Right lobe of liver (tissue), 6 donors: ENCODE measurements around the gene HOXB3. TPM values are rescaled to one million over a fixed set of nuclear protein-coding genes. Genes with fewer than 3 reads are reported as not detected.
"Not testable (repeated sequence)": the region's sequence is repeated elsewhere in the genome, so short reads cannot be mapped to it uniquely, and the experiment has no call there.

ENCODE experiments used
- ATAC-seq, 4 donors: fragments of 200-7000 bp; cut with Tn5 transposase; one replicate each; pipeline ENCODE4 v1.9.1; 2020; ENCODE audit warnings: mild to moderate bottlenecking in 4 of 4, moderate library complexity in 4 of 4
- DNase-seq, 3 donors: peaks; one replicate each; pipeline ENCODE4 v3.0.0-alpha.2; 2020
- H3K27ac ChIP-seq, 3 donors: fragments of 200-600 bp; one replicate each; pipeline ENCODE4 v1.8.0; 2022
- H3K27me3 ChIP-seq, 2 donors: fragments of 200-600 bp; one replicate each; pipeline ENCODE4 v1.8.0; 2022
- H3K36me3 ChIP-seq, 4 donors: fragments of 200-600 bp; sonication (generic) in 1 of 4; one replicate each; pipeline versions ENCODE4 v1.5.1 to v1.8.0; 2017 to 2022; ENCODE audit warnings: control low read depth in 1 of 4
- H3K4me1 ChIP-seq, 4 donors: fragments of 200-600 bp; sonication (generic) in 1 of 4; one replicate each; pipeline versions ENCODE4 v1.5.1 to v1.8.0; 2017 to 2022; ENCODE audit warnings: control low read depth in 1 of 4
- H3K4me3 ChIP-seq, 3 donors: fragments of 200-600 bp; one replicate each; pipeline ENCODE4 v1.8.0; 2022
- H3K9me3 ChIP-seq, 4 donors: fragments of 200-600 bp; sonication (generic) in 1 of 4; one replicate each; pipeline versions ENCODE4 v1.5.1 to v1.8.0; 2017 to 2022; ENCODE audit warnings: control low read depth in 1 of 4
- CTCF ChIP-seq, 4 donors: fragments of 200-600 bp in 3 of 4; fragments of 450-650 bp in 1 of 4; IDR thresholded peaks; one replicate each; pipeline versions ENCODE4 v1.5.1 to v1.8.0; 2016 to 2022; ENCODE audit warnings: antibody characterized with exemption in 4 of 4, mild to moderate bottlenecking in 2 of 4
- POLR2A ChIP-seq: fragments of 450-650 bp; IDR thresholded peaks from one replicate; pipeline ENCODE4 v1.6.1; 2017; ENCODE audit warnings: antibody characterized with exemption, mild to moderate bottlenecking
- WGBS: methylation state at CpG from one replicate; pipeline ENCODE4 v1.1.6; 2018; ENCODE audit warnings: low coverage, low lambda C conversion rate; ENCODE audit not compliant: insufficient coverage; ENCODE audit errors: missing lambda C conversion rate; 5-methylcytosine and 5-hydroxymethylcytosine counted together
- intact Hi-C, 2 donors: fragments of 100-400 bp; cut with DNase I; formaldehyde crosslinking; loops; one replicate each; pipeline versions ENCODE4 v1.11.2 to v1.14.1; 2022
- total RNA-seq, 6 experiments: library from RNA; depleted of rRNA in 2 of 6; stranded (reverse); fragments of >200 nt in 2 of 6; fragmentation: NEBNext Ultra II Directional in 3 of 6; extraction: Animal tissue kit (Norgen Biotek cat#: 25700) in 3 of 6; gene quantifications; one replicate each; pipeline versions ENCODE4 v1.1.0 to v1.2.4, GENCODE V29; 2016 to 2023
- donor health status: DM: no; HTN: yes; CAD: no.
- donor health status: DM: no; HTN: no; CAD: no.
- donor health status: DM: no; HTN: no; CAD: no.
- donor health status: DM: no; HTN: yes; CAD: no.
- donor health status: DM: no; HTN: yes; CAD: no.

The HOXB3 gene
- total RNA-seq, 6 experiments from 2014 or later: 0.99 to 3.2 (median 2.6) TPM

DNA sequence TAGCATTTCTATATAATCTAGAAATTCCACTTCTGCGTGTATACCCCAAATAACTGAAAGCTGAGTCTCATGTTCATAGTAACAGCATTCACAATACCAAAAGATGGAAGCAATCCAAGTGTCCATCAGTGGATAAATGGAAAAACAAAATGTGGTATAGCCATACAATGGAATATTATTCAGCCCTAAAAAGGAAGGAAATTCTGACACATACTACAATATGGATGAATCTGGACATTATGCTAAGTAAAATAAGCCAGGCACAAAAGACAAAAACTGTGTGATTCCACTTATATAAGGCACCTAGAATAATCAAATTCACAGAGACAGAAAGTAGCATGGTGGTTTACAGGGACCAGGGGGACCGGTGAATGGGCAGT lies 79.7 kb downstream of the HOXB3 start:
- TF ChIP-seq POLR2A (no peak), CTCF (IDR thresholded peaks at IDR 0.05) (no peak)
- intact Hi-C loops: no loop called here
- DNase-seq: no peak
- Histone ChIP-seq H3K36me3 (no peaks in the 10 kb centered on the region), H3K27me3 (no peaks in the 10 kb centered on the region), H3K27ac (no peak overlapping the region), H3K9me3 (no peaks in the 10 kb centered on the region), H3K4me1 (no peaks in the 10 kb centered on the region), H3K4me3 (no peak overlapping the region)
- 100% methylated on average over 1 of the region's 2 CpGs for WGBS
- ATAC-seq: no peak

DNA sequence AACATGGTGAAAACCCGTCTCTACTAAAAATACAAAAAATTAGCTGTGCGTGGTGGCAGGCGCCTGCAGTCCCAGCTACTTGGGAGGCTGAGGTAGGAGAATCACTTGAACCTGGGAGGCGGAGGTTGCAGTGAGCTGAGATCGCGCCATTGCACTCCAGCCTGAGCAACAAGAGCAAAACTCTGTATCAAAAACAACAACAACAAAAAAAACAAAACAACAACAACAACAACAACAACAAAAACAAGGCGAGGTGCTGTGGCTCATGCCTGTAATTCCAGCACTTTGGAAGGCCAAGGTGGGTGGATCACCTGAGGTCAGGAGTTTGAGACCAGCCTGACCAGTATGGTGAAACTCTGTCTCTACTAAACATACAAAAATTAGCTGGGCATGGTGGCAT lies 80.3 kb downstream of the HOXB3 start:
- H3K4me1 ChIP-seq, H3K27me3 ChIP-seq, H3K4me3 ChIP-seq, H3K9me3 ChIP-seq, H3K27ac ChIP-seq, ATAC-seq, DNase-seq, H3K36me3 ChIP-seq, intact Hi-C loops: not testable (repeated sequence)
- 85% methylated on average over 4 of the region's 7 CpGs for WGBS

DNA sequence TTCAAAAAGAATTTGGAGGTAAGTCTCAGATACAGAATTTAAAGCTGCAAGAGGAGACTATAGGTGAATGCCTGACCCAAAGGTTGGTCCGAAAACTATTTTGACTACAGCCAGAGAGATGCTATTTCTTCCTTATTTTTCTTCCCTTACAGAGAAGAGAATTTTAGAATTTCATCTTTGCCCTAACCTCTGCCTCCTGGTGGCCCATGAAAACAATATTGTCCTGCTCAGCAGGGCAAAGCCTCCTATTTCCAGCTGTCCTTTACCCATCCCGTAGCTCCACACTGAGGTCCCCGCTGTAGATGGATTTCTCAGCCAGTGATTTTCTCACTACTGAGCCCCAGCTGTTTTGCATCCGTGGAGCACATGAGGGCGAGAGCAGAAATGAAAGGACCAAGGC lies 83.8 kb downstream of the HOXB3 start:
- DNase-seq: no peak
- TF ChIP-seq POLR2A (no peak), CTCF (IDR thresholded peaks at IDR 0.05) (no peak)
- WGBS: 35% methylated on average over 2 of the region's 5 CpGs
- Histone ChIP-seq H3K4me3 (no peak overlapping the region), H3K9me3 (no peaks in the 10 kb centered on the region), H3K27me3 (no peaks in the 10 kb centered on the region), H3K4me1 (no peaks in the 10 kb centered on the region), H3K27ac (no peak overlapping the region), H3K36me3 (no peaks in the 10 kb centered on the region)
- ATAC-seq: no peak
- intact Hi-C loops: no loop called here

DNA sequence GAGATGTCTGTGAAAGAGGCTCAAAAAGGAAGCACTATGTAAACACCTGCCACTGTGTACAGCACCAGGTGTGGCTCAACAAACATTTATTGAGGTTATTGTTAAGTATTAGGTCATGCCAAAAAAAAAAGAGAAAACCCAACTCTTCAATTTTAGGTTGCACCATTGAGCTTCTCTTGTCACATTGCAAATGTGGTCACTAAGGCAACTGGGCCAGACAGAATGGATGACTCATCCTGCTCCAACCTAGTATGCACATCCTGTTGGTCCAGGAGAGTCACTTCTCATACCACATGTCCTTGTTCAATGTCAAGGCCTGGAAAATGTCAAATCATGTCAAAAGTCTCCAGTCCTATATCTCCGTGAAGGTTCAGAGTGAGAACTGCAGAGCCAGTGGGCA lies 84.3 kb downstream of the HOXB3 start:
- intact Hi-C loops: no loop called here
- DNase-seq: no peak
- Histone ChIP-seq H3K4me3 (no peak overlapping the region), H3K27me3 (no peaks in the 10 kb centered on the region), H3K9me3 (no peaks in the 10 kb centered on the region), H3K36me3 (no peaks in the 10 kb centered on the region), H3K4me1 (no peaks in the 10 kb centered on the region), H3K27ac (no peak overlapping the region)
- TF ChIP-seq CTCF (IDR thresholded peaks at IDR 0.05) (no peak), POLR2A (no peak)
- 27% methylated on average over 1 of the region's 1 CpG for WGBS
- ATAC-seq: peak; percentile 55 to 89 (median 62)

GRCh38 chr17:48504953-48505352 lies 85.1 kb downstream of the HOXB3 start:
- intact Hi-C loops: no loop called here
- Histone ChIP-seq H3K27me3 (no peaks in the 10 kb centered on the region), H3K36me3 (no peaks in the 10 kb centered on the region), H3K27ac (no peak overlapping the region), H3K4me3 (no peak overlapping the region), H3K4me1 (no peaks in the 10 kb centered on the region), H3K9me3 (no peaks in the 10 kb centered on the region)
- ATAC-seq: no peak
- WGBS: 39% methylated on average over 2 of the region's 2 CpGs
- TF ChIP-seq POLR2A: no peak
- TF ChIP-seq CTCF (IDR thresholded peaks at IDR 0.05): no peak
- no peak for DNase-seq
